ENCODE measurements around the gene ARHGEF18.
A peak's percentile ranks its signal among the peaks of the same experiment; 100 is the strongest.

ARHGEF18 gene

GRCh38 chr19:7363225-7363624 is 14.5 kb downstream of the ARHGEF18 start (continued):
- no peak for TF ChIP-seq TSHZ2 (CRISPR knock-in tag; IDR thresholded peaks at IDR 0.05)
- no peak for TF ChIP-seq ESRRG (CRISPR knock-in tag; IDR thresholded peaks at IDR 0.05)
- no peak for TF ChIP-seq ZNF8 (CRISPR knock-in tag; IDR thresholded peaks at IDR 0.05)
- no peak for TF ChIP-seq ZC3H10 (CRISPR knock-in tag; IDR thresholded peaks at IDR 0.05)
- TF ChIP-seq OSR1 (CRISPR knock-in tag; IDR thresholded peaks at IDR 0.05) = no peak
- no peak for TF ChIP-seq RARB (CRISPR knock-in tag; IDR thresholded peaks at IDR 0.05)
- no peak for TF ChIP-seq SNAI2 (CRISPR knock-in tag; IDR thresholded peaks at IDR 0.05)
- TF ChIP-seq TCF4 (CRISPR knock-in tag; IDR thresholded peaks at IDR 0.05; ENCODE audit: borderline replicate concordance) = no peak

- TF ChIP-seq PATZ1 (CRISPR knock-in tag; IDR thresholded peaks at IDR 0.05; ENCODE audit: borderline replicate concordance) (no peak), POU6F1 (CRISPR knock-in tag; IDR thresholded peaks at IDR 0.05; ENCODE audit: borderline replicate concordance, low read depth) (no peak), GLIS3 (CRISPR knock-in tag; IDR thresholded peaks at IDR 0.05) (no peak), TSHZ2 (CRISPR knock-in tag; IDR thresholded peaks at IDR 0.05) (no peak), RARB (CRISPR knock-in tag; IDR thresholded peaks at IDR 0.05) (no peak), ZNF565 (CRISPR knock-in tag; conservative IDR thresholded peaks at IDR 0.05; ENCODE audit: low read depth) (no peak), CSRNP3 (CRISPR knock-in tag; IDR thresholded peaks at IDR 0.05) (no peak)
- ATAC-seq = no peak
Measured at GRCh38 chr19:7366701-7367420, 18.1 kb downstream of the ARHGEF18 start.

GRCh38 chr19:7368456-7368855 is 19.7 kb downstream of the ARHGEF18 start:
- peak; percentile 56 for ATAC-seq
- TF ChIP-seq ZFP3 (CRISPR knock-in tag; IDR thresholded peaks at IDR 0.05) (no peak), ZC3H10 (CRISPR knock-in tag; IDR thresholded peaks at IDR 0.05) (no peak), ISL1 (CRISPR knock-in tag; IDR thresholded peaks at IDR 0.05) (no peak), RARB (CRISPR knock-in tag; IDR thresholded peaks at IDR 0.05) (no peak), SNAI2 (CRISPR knock-in tag; IDR thresholded peaks at IDR 0.05) (no peak), ZFP30 (CRISPR knock-in tag; IDR thresholded peaks at IDR 0.05) (no peak), ZNF565 (CRISPR knock-in tag; conservative IDR thresholded peaks at IDR 0.05; ENCODE audit: low read depth) (no peak), ZNF70 (CRISPR knock-in tag; IDR thresholded peaks at IDR 0.05) (no peak), ESRRG (CRISPR knock-in tag; IDR thresholded peaks at IDR 0.05) (no peak), CSRNP3 (CRISPR knock-in tag; IDR thresholded peaks at IDR 0.05) (no peak), BACH2 (CRISPR knock-in tag; IDR thresholded peaks at IDR 0.05; ENCODE audit: borderline replicate concordance) (no peak), OSR1 (CRISPR knock-in tag; IDR thresholded peaks at IDR 0.05) (no peak)

- peak; percentile 76 for ATAC-seq
Measured at GRCh38 chr19:7368866-7369265, 20.1 kb downstream of the ARHGEF18 start.
